H9 (cell line): ENCODE measurements around the gene KRTAP10-9. TPM values are rescaled to one million over a fixed set of nuclear protein-coding genes. Genes with fewer than 3 reads are reported as not detected.
"Not testable (repeated sequence)": the region's sequence is repeated elsewhere in the genome, so short reads cannot be mapped to it uniquely, and the experiment has no call there.

ENCODE experiments used
- DNase-seq: peaks from one replicate; pipeline ENCODE4 v3.0.0-alpha.2; 2017
- H2AFZ ChIP-seq: one replicate; pipeline ENCODE4 v1.6.1; 2013; ENCODE audit warnings: mild to moderate bottlenecking, low read length, control low read depth, moderate library complexity
- H2AK5ac ChIP-seq: 2 replicates; pipeline ENCODE4 v1.6.1; 2013; ENCODE audit warnings: low read length, control low read depth, mixed read lengths; ENCODE audit not compliant: insufficient read length
- H2BK120ac ChIP-seq: one replicate; pipeline ENCODE4 v1.6.1; 2013; ENCODE audit warnings: low read depth, mild to moderate bottlenecking, low read length, control low read depth, inconsistent platforms; ENCODE audit not compliant: poor library complexity, severe bottlenecking
- H2BK12ac ChIP-seq: 2 replicates; pipeline ENCODE4 v1.6.1; 2013; ENCODE audit warnings: low read length, control low read depth, mixed read lengths, low read depth; ENCODE audit not compliant: insufficient read length
- H2BK15ac ChIP-seq: 2 replicates; pipeline ENCODE4 v1.6.1; 2013; ENCODE audit warnings: low read depth, low read length, control low read depth
- H2BK20ac ChIP-seq: one replicate; pipeline ENCODE4 v1.6.1; 2013; ENCODE audit warnings: low read depth, mild to moderate bottlenecking, low read length, control low read depth, inconsistent platforms; ENCODE audit not compliant: poor library complexity, severe bottlenecking
- H2BK5ac ChIP-seq: 2 replicates; pipeline ENCODE4 v1.6.1; 2013; ENCODE audit warnings: low read length, control low read depth, mixed read lengths; ENCODE audit not compliant: insufficient read length
- H3K14ac ChIP-seq: 2 replicates; pipeline ENCODE4 v1.6.1; 2013; ENCODE audit warnings: low read length, control low read depth; ENCODE audit not compliant: insufficient read depth
- H3K18ac ChIP-seq: 2 replicates; pipeline ENCODE4 v1.6.1; 2013; ENCODE audit warnings: low read depth, mild to moderate bottlenecking, mixed read lengths, low read length, control low read depth; ENCODE audit not compliant: insufficient read length
- H3K23ac ChIP-seq: 2 replicates; pipeline ENCODE4 v1.6.1; 2013; ENCODE audit warnings: low read length, control low read depth, mixed read lengths, low read depth; ENCODE audit not compliant: insufficient read length
- H3K23me2 ChIP-seq: 2 replicates; pipeline ENCODE4 v1.6.1; 2013; ENCODE audit warnings: low read depth, mild to moderate bottlenecking, mixed read lengths, low read length, control low read depth; ENCODE audit not compliant: insufficient read length, poor library complexity, severe bottlenecking
- H3K27ac ChIP-seq: 2 replicates; pipeline ENCODE4 v1.5.1; 2013; ENCODE audit warnings: low read length, control low read depth, mixed read lengths, low read depth; ENCODE audit not compliant: insufficient read length
- H3K27me3 ChIP-seq: 2 replicates; pipeline ENCODE4 v1.6.1; 2013; ENCODE audit warnings: low read length, control low read depth, inconsistent platforms; ENCODE audit not compliant: insufficient read depth
- H3K4ac ChIP-seq: 2 replicates; pipeline ENCODE4 v1.6.1; 2013; ENCODE audit warnings: low read depth, mild to moderate bottlenecking, control low read depth, inconsistent platforms, low read length, moderate library complexity
- H3K4me1 ChIP-seq: 2 replicates; pipeline ENCODE4 v1.6.1; 2013; ENCODE audit warnings: low read length, control low read depth, inconsistent platforms; ENCODE audit not compliant: insufficient read depth
- H3K4me2 ChIP-seq: 2 replicates; pipeline ENCODE4 v1.6.1; 2013; ENCODE audit warnings: low read length, control low read depth, mixed read lengths; ENCODE audit not compliant: insufficient read length, insufficient read depth
- H3K56ac ChIP-seq: 2 replicates; pipeline ENCODE4 v1.6.1; 2013; ENCODE audit warnings: low read depth, mild to moderate bottlenecking, mixed read lengths, low read length, control low read depth; ENCODE audit not compliant: insufficient read length
- H3K79me1 ChIP-seq: 2 replicates; pipeline ENCODE4 v1.6.1; 2013; ENCODE audit warnings: low read depth, mild to moderate bottlenecking, moderate library complexity, low read length, control low read depth, inconsistent platforms; ENCODE audit not compliant: insufficient read depth, poor library complexity, severe bottlenecking
- H3K79me2 ChIP-seq: 2 replicates; pipeline ENCODE4 v1.6.1; 2013; ENCODE audit warnings: low read length, control low read depth, inconsistent platforms; ENCODE audit not compliant: insufficient read depth
- H3K9ac ChIP-seq: 2 replicates; pipeline ENCODE4 v1.6.1; 2013; ENCODE audit warnings: low read length, control low read depth, mixed read lengths; ENCODE audit not compliant: insufficient read length; ENCODE audit errors: extremely low read depth
- H3K9me3 ChIP-seq: one replicate; pipeline ENCODE4 v1.6.1; 2013; ENCODE audit warnings: low read depth, low read length, inconsistent platforms; ENCODE audit not compliant: control insufficient read depth
- H3T11ph ChIP-seq: one replicate; pipeline ENCODE4 v1.6.1; 2013; ENCODE audit warnings: mild to moderate bottlenecking, low read length, control low read depth, inconsistent platforms
- H4K20me1 ChIP-seq: one replicate; pipeline ENCODE4 v1.6.1; 2013; ENCODE audit not compliant: control insufficient read depth, insufficient read length, insufficient read depth
- H4K5ac ChIP-seq: 2 replicates; pipeline ENCODE4 v1.6.1; 2013; ENCODE audit warnings: low read depth, mild to moderate bottlenecking, mixed read lengths, low read length, control low read depth; ENCODE audit not compliant: insufficient read length
- H4K8ac ChIP-seq: replicated peaks from 2 replicates; pipeline ENCODE4 v1.6.1; 2013; ENCODE audit warnings: low read length, control low read depth, mixed read lengths, low read depth; ENCODE audit not compliant: insufficient read length
- H4K91ac ChIP-seq: 2 replicates; pipeline ENCODE4 v1.6.1; 2013; ENCODE audit warnings: low read depth, mild to moderate bottlenecking, moderate library complexity, mixed read lengths, low read length, control low read depth; ENCODE audit not compliant: insufficient read length
- H3K27ac Mint-ChIP-seq, 3 experiments: 2 replicates in 2 of 3; 3 replicates in 1 of 3; pipeline ENCODE4 v1.8.0; 2020 to 2021; ENCODE audit warnings: mixed read lengths in 3 of 3, mild to moderate bottlenecking in 1 of 3, moderate library complexity in 1 of 3
- H3K27me3 Mint-ChIP-seq: 2 replicates; pipeline ENCODE4 v1.8.0; 2021; ENCODE audit warnings: low read depth, mild to moderate bottlenecking, moderate library complexity, mixed read lengths
- H3K36me3 Mint-ChIP-seq, 3 experiments: 2 replicates in 2 of 3; 3 replicates in 1 of 3; pipeline ENCODE4 v1.8.0; 2020 to 2021; ENCODE audit warnings: low read depth in 3 of 3, mixed read lengths in 3 of 3; ENCODE audit not compliant: insufficient read depth in 1 of 3
- H3K4me1 Mint-ChIP-seq, 2 experiments: 2 replicates each; pipeline ENCODE4 v1.8.0; 2020; ENCODE audit warnings: mixed read lengths in 2 of 2
- H3K4me3 Mint-ChIP-seq, 2 experiments: 2 replicates in 1 of 2; 3 replicates in 1 of 2; pipeline ENCODE4 v1.8.0; 2020 to 2021; ENCODE audit warnings: mild to moderate bottlenecking in 2 of 2, mixed read lengths in 2 of 2, moderate library complexity in 1 of 2
- H3K9me3 Mint-ChIP-seq, 2 experiments: 2 replicates in 1 of 2; 3 replicates in 1 of 2; pipeline ENCODE4 v1.8.0; 2020; ENCODE audit warnings: mild to moderate bottlenecking in 2 of 2, mixed read lengths in 2 of 2, moderate library complexity in 1 of 2
- WGBS: extraction: QIAGEN DNeasy Blood & Tissue Kit; methylation state at CpG from one replicate; pipeline ENCODE4 v1.1.7; 2013; ENCODE audit warnings: missing lambda C conversion rate, low lambda C conversion rate, mixed read lengths; ENCODE audit not compliant: insufficient read length; ENCODE audit errors: extremely low coverage; 5-methylcytosine and 5-hydroxymethylcytosine counted together
- total RNA-seq: library from RNA; stranded (reverse); gene quantifications from 2 replicates; pipeline ENCODE4 v1.2.1, GENCODE V29; 2021

KRTAP10-9 gene
- total RNA-seq, 1 experiment from 2014 or later: not detected

DNA sequence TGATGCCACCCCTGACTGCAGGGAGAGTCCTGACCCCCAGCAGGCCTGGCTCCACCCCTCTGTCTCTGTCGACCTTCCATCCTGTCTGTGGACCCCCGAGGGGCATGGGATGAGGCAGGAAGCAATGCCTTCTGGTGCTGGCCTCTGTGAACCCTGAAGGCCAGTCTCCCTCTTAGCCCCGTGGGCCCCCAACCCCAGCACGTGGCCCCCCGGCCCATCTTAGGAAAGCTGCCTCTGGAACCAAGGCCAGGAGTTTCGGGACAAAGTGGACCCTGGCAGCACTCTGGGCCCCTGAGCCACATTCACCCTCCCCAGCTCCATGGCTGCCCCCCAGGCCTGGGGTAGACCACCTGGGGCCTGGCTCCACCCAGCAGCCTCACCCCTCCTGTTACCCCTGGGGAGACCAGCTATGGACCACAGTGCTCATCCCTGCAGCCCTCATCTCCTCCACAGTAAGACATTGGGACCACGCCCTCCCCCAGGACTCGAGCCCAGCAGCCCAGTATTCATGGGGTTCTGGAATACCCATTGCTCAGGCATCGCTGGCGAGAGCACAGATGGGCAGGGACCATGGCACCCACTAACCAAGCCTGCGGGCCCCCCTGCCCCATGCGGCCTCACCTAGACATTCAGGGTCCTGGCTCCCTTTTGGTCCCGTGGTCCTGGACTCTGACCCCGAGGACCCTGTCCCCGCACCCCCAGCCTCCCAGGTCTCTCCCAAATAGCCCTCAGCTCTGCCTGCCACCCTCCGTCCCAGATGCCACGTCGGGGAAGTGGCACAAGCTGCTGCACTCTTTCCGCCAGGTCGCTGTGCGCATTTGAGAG, 11.8 kb downstream of the KRTAP10-9 start:
- Mint-ChIP-seq H3K4me1 (peaks cover 9 to 11% of the 10 kb centered on the region in 2 experiments), H3K27ac (peak overlapping the region in 1 of 3 experiments; percentile 71; a peak in 1 of 7 replicates), H3K27me3 (peaks cover 10% of the 10 kb centered on the region)
- WGBS: no CpG with 5 or more reads among the region's 21 CpGs
- H3K9me3 Mint-ChIP-seq, H3K79me1 ChIP-seq, H3K36me3 Mint-ChIP-seq, H3K23me2 ChIP-seq, H2BK5ac ChIP-seq, H4K8ac ChIP-seq, H3T11ph ChIP-seq, H3K18ac ChIP-seq, H3K4me2 ChIP-seq, H3K27ac ChIP-seq, H2BK120ac ChIP-seq, H2AK5ac ChIP-seq, H3K56ac ChIP-seq, H2AFZ ChIP-seq, H3K4me1 ChIP-seq, H4K20me1 ChIP-seq, H4K5ac ChIP-seq, H3K4me3 Mint-ChIP-seq, H2BK20ac ChIP-seq, H3K9ac ChIP-seq, H3K14ac ChIP-seq, H4K91ac ChIP-seq, H3K9me3 ChIP-seq, H3K4ac ChIP-seq, DNase-seq, H3K27me3 ChIP-seq, H3K23ac ChIP-seq, H2BK15ac ChIP-seq, H3K79me2 ChIP-seq, H2BK12ac ChIP-seq: not testable (repeated sequence)
